IMR-90 (cell line): ENCODE measurements around the gene ERGIC1. TPM values are rescaled to one million over a fixed set of nuclear protein-coding genes. Genes with fewer than 3 reads are reported as not detected.

Experiments
- ATAC-seq: fragments of 200-7000 bp; cut with Tn5 transposase; 2 replicates; pipeline ENCODE4 v1.9.1; 2020; ENCODE audit warnings: low read depth, mild to moderate bottlenecking, moderate library complexity
- BruUV-seq: library from RNA; stranded (reverse); fragments of 400-500 nt; replicated peaks from 2 replicates; lab custom pipeline; 2021; lab: Mats Ljungman, UMichigan
- CTCF ChIA-PET: fragments of 300-600 bp; formaldehyde crosslinking; extraction: SDS; loops from one replicate; lab custom pipeline; 2021; ENCODE audit warnings: antibody characterized with exemption; lab: Yijun Ruan, JAX
- POLR2A ChIA-PET: fragments of 300-600 bp; sonication (Branson Sonifier 250); formaldehyde crosslinking; loops from one replicate; lab custom pipeline; 2022; ENCODE audit warnings: antibody characterized with exemption; ENCODE audit not compliant: unreplicated experiment; lab: Charles Lee
- DNase-seq: peaks from one replicate; pipeline ENCODE4 v3.0.0; 2013
- H2AFZ ChIP-seq: replicated peaks from 2 replicates; pipeline ENCODE3; 2013; ENCODE audit warnings: low read length, mild to moderate bottlenecking; ENCODE audit not compliant: poor library complexity
- H2AK5ac ChIP-seq: 2 replicates; pipeline ENCODE4 v1.6.1; 2013; ENCODE audit warnings: low read depth, low read length, inconsistent platforms
- H2AK9ac ChIP-seq: replicated peaks from 2 replicates; pipeline ENCODE3; 2013; ENCODE audit warnings: mild to moderate bottlenecking, low read depth, low read length, moderate library complexity; ENCODE audit not compliant: poor library complexity
- H2BK120ac ChIP-seq: 2 replicates; pipeline ENCODE4 v1.6.1; 2013; ENCODE audit warnings: low read depth, low read length, inconsistent platforms
- H2BK15ac ChIP-seq: 3 replicates; pipeline ENCODE4 v1.6.1; 2013; ENCODE audit warnings: low read depth, low read length, inconsistent platforms
- H2BK20ac ChIP-seq: 2 replicates; pipeline ENCODE4 v1.6.1; 2013; ENCODE audit warnings: low read depth, mild to moderate bottlenecking, inconsistent platforms, low read length, moderate library complexity
- H2BK5ac ChIP-seq: 2 replicates; pipeline ENCODE4 v1.6.1; 2013; ENCODE audit warnings: mild to moderate bottlenecking, low read depth, low read length, inconsistent platforms; ENCODE audit not compliant: poor library complexity, severe bottlenecking
- H3K14ac ChIP-seq: replicated peaks from 2 replicates; pipeline ENCODE4 v1.6.1; 2013; ENCODE audit warnings: low read depth, low read length, inconsistent platforms
- H3K18ac ChIP-seq: 2 replicates; pipeline ENCODE4 v1.6.1; 2013; ENCODE audit warnings: low read depth, low read length, control low read depth
- H3K23ac ChIP-seq: 2 replicates; pipeline ENCODE4 v1.6.1; 2013; ENCODE audit warnings: low read depth, low read length, inconsistent platforms
- H3K27ac ChIP-seq: 2 replicates; pipeline ENCODE4 v1.5.1; 2013; ENCODE audit warnings: mild to moderate bottlenecking, control low read depth, low read length; ENCODE audit not compliant: insufficient read depth
- H3K27me3 ChIP-seq: 2 replicates; pipeline ENCODE4 v1.6.1; 2013; ENCODE audit warnings: low read length; ENCODE audit not compliant: control insufficient read depth, insufficient read depth
- H3K36me3 ChIP-seq: 2 replicates; pipeline ENCODE4 v1.6.1; 2013; ENCODE audit warnings: low read length, mixed read lengths; ENCODE audit not compliant: control insufficient read depth, insufficient read depth
- H3K4ac ChIP-seq: 2 replicates; pipeline ENCODE4 v1.6.1; 2013; ENCODE audit warnings: low read depth, low read length, inconsistent platforms
- H3K4me1 ChIP-seq: 2 replicates; pipeline ENCODE4 v1.6.1; 2013; ENCODE audit warnings: low read length, mixed read lengths; ENCODE audit not compliant: control insufficient read depth, insufficient read depth
- H3K4me2 ChIP-seq: 2 replicates; pipeline ENCODE4 v1.6.1; 2013; ENCODE audit warnings: low read depth, mild to moderate bottlenecking, control low read depth, low read length, moderate library complexity
- H3K4me3 ChIP-seq: 2 replicates; pipeline ENCODE4 v1.5.1; 2013; ENCODE audit warnings: low read depth, mild to moderate bottlenecking, control low read depth, low read length, moderate library complexity; ENCODE audit not compliant: insufficient read depth
- H3K56ac ChIP-seq: 2 replicates; pipeline ENCODE4 v1.6.1; 2013; ENCODE audit warnings: low read length, inconsistent platforms; ENCODE audit not compliant: insufficient read depth; ENCODE audit errors: extremely low read depth
- H3K79me1 ChIP-seq, 2 experiments: 2 replicates each; pipeline ENCODE4 v1.6.1; 2013; ENCODE audit warnings: low read length in 2 of 2, inconsistent platforms in 1 of 2, low read depth in 1 of 2
- H3K9ac ChIP-seq: 2 replicates; pipeline ENCODE4 v1.6.1; 2013; ENCODE audit warnings: low read depth, low read length, control low read depth
- H3K9me1 ChIP-seq: 2 replicates; pipeline ENCODE4 v1.6.1; 2013; ENCODE audit warnings: low read length, inconsistent platforms; ENCODE audit not compliant: insufficient read depth
- H3K9me3 ChIP-seq: 2 replicates; pipeline ENCODE4 v1.6.1; 2013; ENCODE audit warnings: low read length; ENCODE audit not compliant: control insufficient read depth, insufficient read depth
- H4K20me1 ChIP-seq: 2 replicates; pipeline ENCODE4 v1.6.1; 2013; ENCODE audit warnings: low read length, inconsistent platforms; ENCODE audit not compliant: insufficient read depth
- H4K5ac ChIP-seq: 2 replicates; pipeline ENCODE4 v1.6.1; 2013; ENCODE audit warnings: mild to moderate bottlenecking, low read depth, low read length, control low read depth
- H4K8ac ChIP-seq, 2 experiments: 2 replicates each; pipeline ENCODE4 v1.6.1; 2013; ENCODE audit warnings: low read depth in 2 of 2, low read length in 2 of 2, control low read depth in 1 of 2, inconsistent platforms in 1 of 2
- H4K91ac ChIP-seq: 2 replicates; pipeline ENCODE4 v1.6.1; 2013; ENCODE audit warnings: low read depth, low read length, inconsistent platforms; ENCODE audit not compliant: insufficient read depth
- MAZ ChIP-seq: IDR thresholded peaks from 2 replicates; pipeline ENCODE4 v1.6.1; 2012; ENCODE audit warnings: low read depth, mild to moderate bottlenecking, low read length, improper control_type of control experiment, moderate library complexity, borderline replicate concordance
- RFX5 ChIP-seq: IDR thresholded peaks from 2 replicates; pipeline ENCODE4 v1.8.0; 2012; ENCODE audit warnings: low read depth, mild to moderate bottlenecking, low read length, moderate library complexity
- WGBS, 2 experiments: methylation state at CpG; one replicate each; pipeline versions ENCODE4 v1.1.5 to v1.1.7; 2013; ENCODE audit warnings: missing lambda C conversion rate in 2 of 2; ENCODE audit not compliant: insufficient read length in 1 of 2; ENCODE audit errors: extremely low coverage in 2 of 2; 5-methylcytosine and 5-hydroxymethylcytosine counted together
- dilution Hi-C: fragments of 300-500 bp; cut with HindIII; formaldehyde crosslinking; loops from one replicate; pipeline ENCODE4 v1.14.3; 2018; ENCODE audit warnings: low sequenced_read_pairs; ENCODE audit not compliant: unreplicated experiment
- in situ Hi-C: fragments of 300-500 bp; cut with MboI; formaldehyde crosslinking; loops from 3 replicates; pipeline ENCODE4 v1.14.3; 2019; ENCODE audit warnings: low sequenced_read_pairs, inconsistent platforms, mixed read lengths
- intact Hi-C: fragments of 100-400 bp; cut with micrococcal nuclease; formaldehyde crosslinking; loops from 2 replicates; pipeline ENCODE4 v1.10.0; 2022
- polyA plus RNA-seq, 3 experiments: library from polyadenylated mRNA; depleted of rRNA; stranded (reverse); fragments of >200 nt; gene quantifications; 2 replicates each; pipeline ENCODE4 v1.2.3, GENCODE V29; 2012; ENCODE audit warnings: low replicate concordance in 1 of 3
- total RNA-seq: library from RNA; depleted of rRNA; stranded (reverse); fragments of >200 nt; gene quantifications from 2 replicates; pipeline ENCODE4 v1.2.3, GENCODE V29; 2012

The ERGIC1 gene
- total and polyA plus RNA-seq, 2 of the 4 experiments (the other 2 are of a cell fraction), result 134 to 192 TPM

GRCh38 chr5:172956936-172957335, 122.9 kb downstream of the ERGIC1 start:
- POLR2A ChIA-PET, result no interaction called here
- no TSS peak for BruUV-seq

More at GRCh38 chr5:172956936-172957335, 122.9 kb downstream of the ERGIC1 start:
- no peak overlapping the region; the same call in 1 of the 2 replicates for H3K18ac ChIP-seq
- peak overlapping the region; percentile 85 for H2BK120ac ChIP-seq
- no peaks in the 10 kb centered on the region for H3K9me3 ChIP-seq
- in situ Hi-C loops (no loop called here), dilution Hi-C loops (no loop called here), intact Hi-C loops (no loop called here)
- peak overlapping the region; percentile 43; the same call in 1 of the 2 replicates for H3K9ac ChIP-seq
- peaks cover 19% of the 10 kb centered on the region for H3K4me1 ChIP-seq
- H4K8ac ChIP-seq, result peak overlapping the region; percentile 73 to 92
- no peak overlapping the region for H3K4me2 ChIP-seq
- peak overlapping the region; percentile 85 for H3K4ac ChIP-seq
- H3K14ac ChIP-seq, result peak overlapping the region; percentile 20; the same call in 1 of the 2 replicates
- peak overlapping the region; percentile 86 for H2BK5ac ChIP-seq
- no peak overlapping the region for H2AFZ ChIP-seq
- peaks cover 10% of the 10 kb centered on the region; the same call in 1 of the 2 replicates for H3K9me1 ChIP-seq
- H3K27ac ChIP-seq, result peak overlapping the region; percentile 69
- H2BK15ac ChIP-seq, result peak overlapping the region; percentile 99
- peak overlapping the region; percentile 59; the same call in 1 of the 2 replicates for H3K56ac ChIP-seq
- no CpG with 5 or more reads among the region's 4 CpGs for WGBS, 2 experiments
- H2AK5ac ChIP-seq, result peak overlapping the region; percentile 85
- no peak overlapping the region for H2AK9ac ChIP-seq
- peak overlapping the region; percentile 86 for H2BK20ac ChIP-seq
- ATAC-seq (no peak), DNase-seq (no peak)
- H3K23ac ChIP-seq, result peak overlapping the region; percentile 48
- H3K4me3 ChIP-seq, result no peak overlapping the region
- no peaks in the 10 kb centered on the region for H3K36me3 ChIP-seq
- no peaks in the 10 kb centered on the region for H4K20me1 ChIP-seq
- CTCF ChIA-PET, result no interaction called here
- H4K5ac ChIP-seq, result peak overlapping the region; percentile 54; the same call in 1 of the 2 replicates
- H3K79me1 ChIP-seq, result peaks cover 30 to 50% of the 10 kb centered on the region in 2 experiments
- TF ChIP-seq RFX5 (no peak), MAZ (no peak)
- peak overlapping the region; percentile 95 for H4K91ac ChIP-seq
- no peaks in the 10 kb centered on the region for H3K27me3 ChIP-seq
